Hepatic stellate cell (primary cell): ENCODE measurements around the gene IPO11.
"Not testable (repeated sequence)": the region's sequence is repeated elsewhere in the genome, so short reads cannot be mapped to it uniquely, and the experiment has no call there.

ENCODE experiments used
- DNase-seq: peaks from one replicate; pipeline ENCODE4 v3.0.0; 2011; ENCODE audit warnings: low spot score

The IPO11 gene

DNA sequence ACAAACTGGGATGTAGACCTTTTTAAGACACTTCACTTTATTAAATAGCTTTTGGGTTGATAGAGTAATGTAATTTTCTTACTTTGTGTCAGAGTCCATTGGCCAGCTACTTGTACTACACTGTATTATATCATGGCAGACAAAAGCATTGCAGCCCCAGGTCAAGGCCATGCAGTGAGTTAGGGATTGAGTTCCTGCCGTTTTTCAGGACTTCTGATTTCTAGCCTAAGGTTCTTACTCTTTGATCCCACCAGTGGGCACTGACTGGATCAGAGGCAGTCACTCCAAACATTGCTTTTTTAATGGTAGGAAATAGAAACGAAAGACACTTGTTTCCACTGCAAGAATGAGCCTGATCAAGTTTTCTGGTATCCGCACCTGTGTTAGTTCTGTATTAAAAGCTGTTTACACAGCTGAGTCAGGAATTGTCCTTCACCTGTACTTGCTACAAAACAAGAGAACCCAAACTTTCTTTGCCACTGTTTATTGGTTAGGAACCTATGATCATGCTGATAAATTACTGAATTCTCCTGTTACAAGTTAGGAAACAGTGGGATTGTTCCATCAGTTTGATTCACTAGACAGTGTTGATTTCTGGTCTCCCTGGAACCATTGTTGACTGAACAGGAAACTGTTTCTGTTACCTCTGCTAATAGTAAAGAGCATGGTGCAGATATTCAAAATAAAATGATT is 188.1 kb downstream of the IPO11 start:
- DNase-seq, result no peak

DNA sequence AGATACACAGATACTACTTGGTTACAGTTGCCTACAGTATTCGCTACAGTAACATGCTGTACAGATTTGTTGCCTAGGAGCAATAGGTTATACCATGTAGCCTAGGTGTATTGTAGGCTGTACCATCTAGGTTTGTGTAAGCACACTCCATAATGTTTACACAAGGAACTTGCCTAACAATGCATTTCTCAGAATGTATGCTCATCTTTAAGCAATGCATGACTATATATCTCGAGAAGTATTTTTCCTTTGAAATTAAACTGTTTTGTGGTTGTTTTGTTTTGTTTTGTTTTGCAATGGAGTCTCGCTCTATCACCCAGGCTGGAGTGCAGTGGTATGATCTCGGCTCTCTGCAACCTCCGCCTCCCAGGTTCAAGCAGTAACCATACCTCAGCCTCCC is 191.4 kb downstream of the IPO11 start:
- no peak for DNase-seq

DNA sequence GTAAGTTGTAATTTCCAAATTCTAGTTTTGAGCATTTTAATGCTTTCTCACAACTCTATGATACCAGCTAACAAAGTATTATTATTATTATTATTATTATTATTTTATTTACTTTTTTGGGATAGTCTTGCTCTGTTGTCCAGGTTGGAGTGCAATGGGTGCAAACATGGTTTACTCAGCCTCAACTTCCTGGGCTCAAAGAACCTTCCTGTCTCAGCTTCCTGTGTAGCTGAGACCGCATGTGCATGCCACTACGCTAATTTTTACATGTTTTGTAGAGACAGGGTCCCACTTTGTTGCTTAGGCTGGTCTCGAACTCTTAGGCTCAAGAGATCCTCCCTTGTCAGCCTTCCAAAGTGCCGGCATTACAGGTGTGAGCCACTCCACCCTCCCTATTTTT is 193.1 kb downstream of the IPO11 start:
- DNase-seq, result no peak

DNA sequence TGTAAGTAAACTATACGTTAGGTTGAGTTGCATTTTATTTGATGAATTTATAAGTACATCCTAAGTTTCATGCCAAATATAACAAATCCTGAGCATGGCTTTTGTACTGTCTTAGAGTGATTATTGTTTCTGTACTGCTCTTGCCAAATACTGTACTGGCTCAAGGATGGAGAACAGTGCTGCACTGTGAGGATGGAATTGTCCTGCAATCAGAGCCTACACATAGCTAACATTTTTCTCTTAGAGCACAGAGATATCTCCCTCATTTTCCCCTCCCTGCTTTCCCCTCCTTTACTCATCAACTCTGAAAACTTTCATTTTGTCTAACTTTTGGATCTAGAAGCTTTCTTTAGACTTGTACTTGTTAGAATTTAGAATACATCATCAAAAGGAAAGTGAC is 194.3 kb downstream of the IPO11 start:
- no peak for DNase-seq

DNA sequence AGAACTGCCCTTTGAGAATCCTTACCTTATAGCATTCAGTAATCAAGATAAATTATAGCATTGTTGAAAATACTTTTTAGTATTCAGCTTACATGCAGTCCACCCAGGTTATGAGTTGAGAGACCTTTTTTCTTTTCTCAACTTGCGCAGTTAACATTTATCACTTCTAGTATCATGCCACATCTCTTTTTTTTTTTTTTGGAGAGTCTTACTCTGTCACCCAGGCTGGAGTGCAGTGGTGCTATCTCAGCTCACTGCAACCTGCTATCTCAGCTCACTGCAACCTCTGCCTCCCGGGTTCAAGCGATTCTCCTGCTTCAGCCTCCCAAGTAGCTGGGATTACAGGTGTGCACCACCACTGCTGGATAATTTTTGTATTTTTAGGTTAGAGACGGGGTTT is 195.1 kb downstream of the IPO11 start:
- no peak for DNase-seq

DNA sequence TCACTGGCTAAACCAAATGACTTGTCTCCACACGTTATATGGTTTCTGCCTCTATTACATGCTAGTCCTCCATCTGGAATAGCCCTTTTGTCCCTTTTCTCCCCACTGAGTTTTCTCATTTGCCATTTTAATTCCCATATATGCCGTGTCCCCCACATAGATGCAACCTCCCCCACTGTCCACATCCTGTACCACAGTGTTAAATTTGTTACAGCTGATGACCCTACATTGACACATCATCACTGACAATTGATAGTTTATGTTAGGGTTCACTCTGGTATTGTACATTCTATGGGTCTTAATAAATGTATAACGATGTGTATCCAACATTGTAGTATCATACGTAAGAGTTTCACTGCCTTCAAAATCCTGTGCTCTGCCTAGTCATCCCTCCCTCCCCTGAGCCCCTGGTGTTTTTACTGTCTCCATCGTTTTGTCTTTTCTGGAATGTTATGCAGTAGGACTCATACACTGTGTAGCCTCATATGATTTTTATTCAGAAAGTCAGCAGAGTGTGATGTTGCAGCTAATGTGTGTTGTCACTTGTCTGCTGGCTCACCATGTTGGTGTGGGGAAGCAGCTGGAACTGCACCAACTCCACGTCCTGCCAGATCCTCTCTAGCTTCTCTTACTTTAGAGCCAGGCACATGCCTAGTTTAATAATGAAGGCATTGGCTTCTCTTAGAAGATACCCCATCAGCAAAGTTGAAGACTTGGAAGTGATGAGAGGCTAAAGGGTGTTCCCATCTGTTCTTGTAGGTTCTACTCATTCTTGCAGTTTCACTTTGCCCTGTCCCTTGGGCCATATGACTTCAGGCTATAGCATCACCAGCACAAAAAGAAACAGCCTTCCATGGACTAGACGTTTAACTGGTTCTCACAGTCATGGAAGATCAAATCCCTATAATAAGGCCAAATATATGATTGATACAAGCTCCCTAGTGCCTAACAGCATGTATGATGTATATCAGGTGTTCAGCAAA is 196.3 kb downstream of the IPO11 start:
- no peak for DNase-seq

DNA sequence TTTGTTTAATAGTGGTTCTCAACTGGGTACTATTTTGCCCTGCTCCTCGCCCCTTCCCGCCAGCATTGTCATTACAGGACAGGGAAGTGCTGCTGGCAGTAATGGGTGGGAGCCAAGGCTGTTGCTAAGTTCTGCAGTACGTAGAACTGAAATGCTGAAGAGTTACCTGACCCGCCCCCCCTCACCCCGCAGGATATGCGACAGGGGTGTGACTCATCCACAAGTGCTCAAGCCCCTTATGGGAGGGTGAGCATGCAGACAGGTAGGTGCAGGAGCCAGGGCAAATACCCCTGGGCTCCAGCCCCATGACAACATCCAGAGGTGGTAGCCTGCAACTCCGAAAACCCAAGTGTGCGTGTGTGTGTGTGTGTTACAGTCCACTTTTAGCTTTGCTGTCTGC is 201.8 kb downstream of the IPO11 start:
- DNase-seq, result no peak

DNA sequence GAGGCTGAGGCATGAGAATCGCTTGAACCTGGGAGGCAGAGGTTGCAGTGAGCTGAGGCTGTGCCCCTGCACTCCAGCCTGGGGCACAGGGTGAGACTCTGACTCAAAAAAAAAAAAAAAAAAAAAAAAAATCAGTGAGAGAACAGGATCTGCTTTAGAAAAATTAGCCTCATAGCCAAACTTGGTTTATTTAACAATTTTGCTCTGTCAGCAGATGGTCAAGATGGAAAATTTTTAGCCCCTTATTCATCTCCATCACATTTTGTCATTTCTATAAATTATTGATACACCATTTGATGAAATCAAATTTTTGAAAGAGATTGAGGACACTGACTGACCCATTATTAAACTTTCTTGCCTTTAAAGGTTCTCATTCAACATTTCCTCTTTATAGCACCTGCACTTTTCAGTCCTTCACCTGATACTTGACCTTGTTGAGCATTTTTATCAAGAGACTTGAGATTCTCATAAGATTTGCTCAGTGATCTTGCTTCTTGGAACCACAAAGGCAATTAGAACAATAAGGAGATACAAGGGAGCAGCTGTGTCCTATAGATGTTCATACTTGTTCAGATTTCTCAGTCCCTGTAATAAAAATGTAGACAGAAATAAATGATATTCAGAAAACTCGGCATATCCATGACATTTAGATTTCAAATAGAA is 204.2 kb downstream of the IPO11 start:
- DNase-seq, result no peak

DNA sequence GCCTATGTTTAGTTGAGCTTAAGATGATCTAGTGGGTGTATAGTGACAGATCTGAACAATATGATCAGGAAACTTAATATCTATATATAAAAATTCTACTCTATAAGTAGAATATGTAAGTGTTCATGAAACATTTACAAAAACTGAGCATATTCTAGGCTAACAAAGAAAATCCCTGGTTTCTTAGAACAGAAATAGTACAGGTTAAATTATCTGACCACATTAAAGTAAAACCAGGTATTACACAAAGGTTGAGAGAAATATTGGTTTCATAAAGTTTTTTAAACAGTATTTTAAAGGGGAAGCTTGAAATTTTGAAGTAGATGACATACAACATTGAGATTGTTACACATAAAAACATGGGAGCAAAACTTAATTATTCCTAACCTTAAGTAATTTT is 205.4 kb downstream of the IPO11 start:
- DNase-seq, result no peak

DNA sequence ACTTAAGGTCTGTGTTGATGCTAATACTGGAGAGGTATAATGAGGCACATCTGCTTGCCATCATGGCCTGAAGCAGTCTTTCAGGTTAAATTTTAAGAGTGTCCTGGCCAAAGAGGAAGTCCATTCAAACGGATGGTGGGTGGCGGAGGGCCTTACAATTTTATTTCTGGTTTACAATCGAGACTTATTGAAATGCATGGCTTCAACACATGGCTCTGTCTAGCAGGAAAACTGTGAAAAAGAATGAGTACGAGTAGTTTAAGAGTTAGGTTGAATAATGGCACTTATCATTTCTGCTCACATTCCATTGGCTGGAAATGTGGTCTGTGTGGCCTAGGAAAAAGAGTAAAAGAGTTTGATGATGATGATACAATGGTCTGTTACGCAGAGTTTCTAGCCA is 208.2 kb downstream of the IPO11 start:
- no peak for DNase-seq

DNA sequence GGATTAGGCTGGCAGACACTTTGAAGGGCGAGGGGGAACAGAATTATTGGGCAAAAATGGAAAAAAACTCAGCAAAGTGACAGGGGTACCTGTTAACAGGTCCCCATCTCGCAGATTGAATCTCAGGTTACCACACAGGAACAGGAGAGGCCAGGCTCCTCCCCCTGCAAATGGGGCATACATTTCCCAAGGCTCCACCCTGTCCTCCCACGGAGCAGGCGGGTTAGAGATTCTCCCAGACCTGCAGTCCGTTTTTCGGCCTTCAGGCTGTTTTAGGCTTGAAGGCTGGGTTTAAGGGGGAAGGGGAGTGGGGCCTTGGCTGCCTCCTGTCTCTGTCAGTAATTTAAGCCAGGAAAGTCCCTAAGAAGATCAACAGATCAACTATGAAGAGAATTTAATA is 208.7 kb downstream of the IPO11 start:
- no peak for DNase-seq

DNA sequence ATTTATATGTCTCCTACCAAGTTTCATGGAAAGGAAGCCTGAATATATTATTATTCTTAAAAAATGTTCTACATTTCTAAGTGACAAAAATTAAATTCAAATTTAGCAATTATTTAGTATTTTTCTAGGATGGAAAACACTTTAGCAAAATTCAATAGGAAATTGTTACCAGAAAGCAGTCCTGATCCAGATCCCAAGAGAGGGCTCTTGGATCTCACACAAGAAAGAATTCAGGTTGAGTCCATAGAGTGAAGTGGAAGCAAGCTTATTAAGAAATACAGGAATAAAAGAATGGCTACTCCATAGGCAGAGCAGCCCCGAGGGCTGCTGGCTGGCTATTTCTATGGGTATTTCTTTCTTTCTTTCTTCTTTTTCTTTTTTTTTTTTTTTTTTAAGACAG is 210.7 kb downstream of the IPO11 start:
- DNase-seq, result no peak

DNA sequence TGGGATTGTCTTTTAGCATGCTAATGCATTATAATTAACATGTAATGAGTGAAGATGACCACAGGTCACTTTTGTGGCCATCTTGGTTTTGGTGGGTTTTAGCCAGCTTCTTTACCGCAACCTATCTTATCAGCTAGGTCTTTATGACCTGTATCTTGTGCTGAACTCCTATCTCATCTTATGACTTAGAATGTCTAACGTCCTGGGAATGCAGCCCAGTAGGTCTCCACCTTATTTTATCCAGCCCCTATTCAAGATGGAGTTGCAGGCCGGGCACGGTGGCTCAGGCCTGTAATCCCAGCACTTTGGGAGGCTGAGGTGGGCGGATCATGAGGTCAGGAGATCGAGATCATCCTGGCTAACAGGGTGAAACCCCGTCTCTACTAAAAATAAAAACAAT is 211.9 kb downstream of the IPO11 start:
- DNase-seq, result not testable (repeated sequence)

DNA sequence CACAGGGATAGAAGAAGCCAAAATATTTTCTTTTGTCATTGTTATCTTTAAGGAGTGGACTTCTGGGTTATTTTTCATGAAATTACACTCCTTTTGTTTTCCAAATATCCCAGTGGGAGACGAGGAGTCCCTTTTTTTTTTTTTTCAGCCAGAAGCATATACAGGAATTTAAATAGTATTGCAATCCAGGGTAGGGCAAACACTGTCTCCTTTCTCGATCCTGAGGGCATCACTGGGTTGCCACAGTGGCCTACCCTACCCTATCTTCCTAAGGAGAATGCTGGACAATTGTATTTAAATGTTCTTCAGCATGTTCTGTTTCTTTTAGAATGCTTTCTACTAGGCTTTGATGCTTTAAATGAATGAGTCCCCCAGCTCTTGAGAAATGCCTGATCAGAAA is 214.0 kb downstream of the IPO11 start:
- DNase-seq, result no peak

DNA sequence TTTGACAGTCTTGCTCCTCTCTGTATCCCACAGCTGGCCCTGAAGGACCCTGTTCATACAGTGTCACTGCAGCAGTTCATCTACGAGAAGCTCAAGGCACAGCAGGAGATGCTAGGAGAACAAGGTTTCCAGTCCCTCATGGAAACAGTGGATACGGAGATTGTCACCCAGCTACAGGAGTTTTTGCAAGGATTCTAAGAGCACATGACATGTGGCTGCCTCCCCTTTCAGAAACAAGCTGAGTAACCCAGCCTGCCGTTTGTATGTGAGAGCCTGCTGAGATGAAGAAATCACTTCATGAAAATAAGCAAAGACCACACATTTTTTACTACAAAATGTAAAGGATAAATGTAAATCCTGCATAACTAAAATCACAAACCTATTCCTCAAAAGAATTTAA is 214.6 kb downstream of the IPO11 start:
- DNase-seq, result no peak

DNA sequence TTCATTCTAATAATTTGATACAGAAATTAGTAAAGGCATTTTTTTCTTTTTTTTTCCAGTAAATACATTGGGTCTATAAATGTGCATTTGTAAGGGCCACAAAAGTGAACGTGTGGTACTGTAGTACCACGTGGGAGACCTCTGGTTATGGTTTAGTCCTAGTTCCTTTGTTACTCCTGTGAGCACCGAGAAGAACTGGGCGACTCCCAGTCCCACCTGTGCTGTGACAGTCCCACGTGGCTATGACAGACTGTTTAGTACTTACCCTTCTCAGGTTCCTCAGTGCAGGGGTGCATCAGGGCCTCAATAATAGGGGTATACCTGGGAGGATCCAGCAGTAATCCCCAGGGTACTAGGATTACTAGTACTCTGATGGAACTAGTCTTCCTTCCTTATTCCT is 215.3 kb downstream of the IPO11 start:
- no peak for DNase-seq

DNA sequence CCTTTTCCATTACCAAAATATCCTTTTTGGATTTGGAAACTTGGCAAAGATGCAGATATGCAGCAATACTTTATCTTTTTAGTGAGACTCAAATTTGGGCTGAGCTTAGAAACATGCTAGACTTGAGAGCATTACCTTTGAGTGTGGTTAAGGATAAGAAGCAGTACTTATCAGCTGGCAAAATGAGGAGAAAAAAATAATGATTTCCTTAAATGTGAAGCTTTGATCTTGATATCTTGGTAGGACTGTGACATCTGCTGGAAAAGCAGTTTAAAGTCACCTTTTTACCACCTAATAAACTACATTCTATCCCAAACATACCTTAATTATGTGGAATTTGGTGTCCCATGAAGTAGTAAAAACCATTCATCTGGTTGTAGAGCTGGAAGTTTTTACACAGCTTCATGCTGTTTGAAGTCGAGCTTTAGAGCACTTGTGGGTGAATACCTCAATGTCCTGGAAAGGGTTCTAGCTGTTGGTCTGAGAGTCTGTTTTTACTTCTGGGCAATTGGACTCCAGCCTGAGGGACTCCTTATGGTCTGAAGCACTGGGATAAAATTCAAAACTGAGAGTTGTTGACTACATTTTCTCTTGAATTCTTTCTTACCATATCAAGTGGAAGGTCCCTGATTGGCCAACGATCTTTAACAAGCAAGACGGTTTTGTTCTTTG is 219.5 kb downstream of the IPO11 start:
- no peak for DNase-seq

DNA sequence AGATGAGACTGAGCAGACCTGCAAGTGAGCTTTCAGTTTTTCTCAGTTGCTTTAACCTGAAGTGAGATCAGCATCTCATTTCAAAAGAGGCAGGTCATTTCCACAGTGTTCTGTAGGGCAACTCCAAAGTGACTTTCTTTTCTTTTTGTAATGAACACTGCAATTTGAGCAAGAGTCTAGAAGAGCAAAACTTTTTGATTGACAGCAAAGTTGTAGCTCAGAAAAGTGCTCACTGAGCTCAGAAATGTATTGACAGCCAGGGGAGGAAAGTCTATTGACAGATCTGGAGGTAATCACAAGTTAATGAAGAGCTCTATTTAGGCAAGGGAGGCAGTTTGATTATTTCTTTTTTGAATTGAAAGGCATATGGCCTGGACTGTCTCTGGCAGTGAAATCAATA is 220.7 kb downstream of the IPO11 start:
- no peak for DNase-seq

DNA sequence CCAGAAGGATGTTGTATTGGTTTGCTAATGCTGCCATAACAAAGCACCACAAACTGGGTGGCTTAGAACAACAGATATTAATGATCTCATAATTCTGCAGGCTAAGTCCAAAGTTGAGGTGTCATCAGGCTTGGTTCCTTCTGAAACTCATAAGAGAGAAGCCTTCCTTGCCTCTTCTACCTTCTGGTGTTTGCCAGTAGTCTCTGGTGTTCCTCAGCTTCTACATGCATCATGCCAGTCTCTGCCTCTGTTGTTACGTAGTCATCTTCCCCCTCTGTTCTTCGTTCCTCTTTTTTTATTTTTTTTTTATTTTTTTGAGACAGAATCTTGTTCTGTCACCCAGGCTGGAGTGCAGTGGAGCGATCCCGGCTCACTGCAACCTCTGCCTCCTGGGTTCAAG is 227.9 kb downstream of the IPO11 start:
- DNase-seq, result no peak

DNA sequence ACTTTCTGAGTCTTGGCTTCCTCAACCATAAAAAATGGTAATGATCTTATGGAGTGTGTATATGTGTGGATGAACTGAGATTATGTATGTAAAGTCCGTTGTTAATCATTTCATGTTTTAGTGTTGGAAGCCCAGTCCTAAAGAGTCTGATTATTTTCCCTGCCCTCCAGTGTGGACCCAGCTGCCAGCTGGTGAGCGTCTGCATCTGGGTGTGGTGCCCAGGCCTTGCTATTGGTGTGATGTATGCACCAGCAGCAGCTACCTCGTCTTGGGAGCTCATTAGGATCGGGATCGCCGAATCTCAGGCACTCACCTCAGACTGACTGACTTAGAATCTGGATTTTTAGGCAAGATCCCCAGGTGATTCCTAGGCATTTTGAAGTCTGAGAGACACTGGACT is 229.9 kb downstream of the IPO11 start:
- DNase-seq, result no peak

DNA sequence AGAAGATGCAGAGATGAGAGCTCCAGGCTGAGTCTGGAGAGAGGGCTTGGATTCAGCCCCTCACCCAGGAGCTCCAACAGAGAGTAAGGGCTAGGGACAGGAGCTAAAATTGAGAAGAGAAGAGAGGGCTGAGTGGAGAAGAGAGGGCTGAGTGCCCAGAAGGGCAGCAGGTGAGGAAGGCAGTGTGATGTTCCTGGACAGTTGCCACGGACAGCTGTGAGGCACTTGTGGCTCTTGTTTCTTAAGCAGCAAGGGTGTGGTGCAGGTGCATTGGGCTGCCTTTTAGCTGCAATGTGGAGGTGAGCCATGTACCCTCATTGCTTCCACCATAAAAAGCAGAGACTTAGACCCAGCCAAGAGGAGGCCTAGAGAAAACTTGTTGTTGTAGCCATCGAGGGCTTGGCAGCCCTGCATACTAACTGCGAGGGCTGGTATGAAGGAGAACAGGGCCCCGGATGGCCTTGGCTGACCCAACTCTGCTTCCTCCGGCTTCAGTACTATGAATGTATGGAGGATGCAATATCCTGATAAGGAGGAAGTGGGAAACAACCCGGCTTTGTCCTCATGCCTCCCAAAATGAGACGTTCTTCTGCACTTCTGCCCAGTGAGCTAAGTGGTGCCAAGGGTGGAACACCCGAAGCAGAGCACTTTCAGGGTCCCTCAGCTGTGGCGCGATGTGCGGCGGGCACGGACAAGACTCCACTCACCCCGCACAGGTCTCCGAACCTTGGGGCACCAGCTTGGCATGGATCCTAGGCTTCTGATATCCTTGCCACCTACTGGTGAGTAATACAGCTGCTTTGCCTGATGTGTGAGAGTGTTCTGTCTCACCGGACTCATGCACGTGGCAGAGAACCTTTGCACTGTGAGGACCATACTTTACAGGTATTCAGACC is 231.2 kb downstream of the IPO11 start:
- DNase-seq, result no peak
